HL-60 (cell line): ENCODE measurements around the gene UPP1.

Experiments
- GABPA ChIP-seq: IDR thresholded peaks from 2 replicates; pipeline ENCODE4 v1.6.1; 2012; ENCODE audit warnings: low read depth
- POLR2AphosphoS5 ChIP-seq: IDR thresholded peaks from 2 replicates; pipeline ENCODE4 v1.6.1; 2012; ENCODE audit warnings: low read depth
- SPI1 ChIP-seq: IDR thresholded peaks from 2 replicates; pipeline ENCODE4 v1.6.1; 2012; ENCODE audit warnings: low read depth, mild to moderate bottlenecking, borderline replicate concordance
- TF ChIP-seq, protein P1 (sequence below): IDR thresholded peaks from one replicate; pipeline ENCODE4 v1.5.1; 2011; ENCODE audit warnings: low read length, control low read depth, inconsistent platforms; ENCODE audit not compliant: insufficient read depth
- TF ChIP-seq, protein P2 (sequence below): IDR thresholded peaks from 2 replicates; pipeline ENCODE4 v1.6.1; 2012; ENCODE audit warnings: low read depth; ENCODE audit not compliant: insufficient replicate concordance

DNA sequence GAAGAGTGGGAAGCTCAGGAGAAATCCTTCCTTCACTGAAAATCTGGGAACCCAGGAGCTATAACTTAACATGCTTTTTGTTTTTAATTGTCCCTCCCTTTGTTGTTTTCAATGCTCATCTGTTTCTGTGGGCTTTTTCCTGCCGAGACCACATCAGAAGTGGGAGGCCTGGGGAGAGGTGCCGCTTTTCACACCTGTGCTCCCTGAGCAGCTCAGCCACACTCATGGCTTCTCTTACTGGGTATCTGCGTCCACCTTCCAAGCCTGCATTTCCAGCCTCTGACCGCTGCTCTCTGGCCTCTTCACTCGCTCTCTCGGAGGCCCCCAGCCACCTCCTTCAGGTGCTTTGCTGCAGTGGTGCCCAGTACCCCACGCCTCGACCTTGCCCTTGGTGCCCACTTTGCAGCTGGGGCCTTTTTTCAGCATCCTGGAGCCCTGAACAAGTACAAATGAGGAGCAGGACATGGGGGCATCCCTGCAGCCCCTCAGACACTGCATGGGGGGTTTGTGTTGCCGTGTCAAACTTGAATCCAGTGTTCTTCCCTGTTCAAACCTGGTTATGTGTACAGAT lies 43.8 kb upstream of the UPP1 start:
- TF ChIP-seq, protein P1, sequence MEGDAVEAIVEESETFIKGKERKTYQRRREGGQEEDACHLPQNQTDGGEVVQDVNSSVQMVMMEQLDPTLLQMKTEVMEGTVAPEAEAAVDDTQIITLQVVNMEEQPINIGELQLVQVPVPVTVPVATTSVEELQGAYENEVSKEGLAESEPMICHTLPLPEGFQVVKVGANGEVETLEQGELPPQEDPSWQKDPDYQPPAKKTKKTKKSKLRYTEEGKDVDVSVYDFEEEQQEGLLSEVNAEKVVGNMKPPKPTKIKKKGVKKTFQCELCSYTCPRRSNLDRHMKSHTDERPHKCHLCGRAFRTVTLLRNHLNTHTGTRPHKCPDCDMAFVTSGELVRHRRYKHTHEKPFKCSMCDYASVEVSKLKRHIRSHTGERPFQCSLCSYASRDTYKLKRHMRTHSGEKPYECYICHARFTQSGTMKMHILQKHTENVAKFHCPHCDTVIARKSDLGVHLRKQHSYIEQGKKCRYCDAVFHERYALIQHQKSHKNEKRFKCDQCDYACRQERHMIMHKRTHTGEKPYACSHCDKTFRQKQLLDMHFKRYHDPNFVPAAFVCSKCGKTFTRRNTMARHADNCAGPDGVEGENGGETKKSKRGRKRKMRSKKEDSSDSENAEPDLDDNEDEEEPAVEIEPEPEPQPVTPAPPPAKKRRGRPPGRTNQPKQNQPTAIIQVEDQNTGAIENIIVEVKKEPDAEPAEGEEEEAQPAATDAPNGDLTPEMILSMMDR = no peak
- no peak for TF ChIP-seq POLR2AphosphoS5
- no peak for TF ChIP-seq GABPA
- TF ChIP-seq, protein P2, sequence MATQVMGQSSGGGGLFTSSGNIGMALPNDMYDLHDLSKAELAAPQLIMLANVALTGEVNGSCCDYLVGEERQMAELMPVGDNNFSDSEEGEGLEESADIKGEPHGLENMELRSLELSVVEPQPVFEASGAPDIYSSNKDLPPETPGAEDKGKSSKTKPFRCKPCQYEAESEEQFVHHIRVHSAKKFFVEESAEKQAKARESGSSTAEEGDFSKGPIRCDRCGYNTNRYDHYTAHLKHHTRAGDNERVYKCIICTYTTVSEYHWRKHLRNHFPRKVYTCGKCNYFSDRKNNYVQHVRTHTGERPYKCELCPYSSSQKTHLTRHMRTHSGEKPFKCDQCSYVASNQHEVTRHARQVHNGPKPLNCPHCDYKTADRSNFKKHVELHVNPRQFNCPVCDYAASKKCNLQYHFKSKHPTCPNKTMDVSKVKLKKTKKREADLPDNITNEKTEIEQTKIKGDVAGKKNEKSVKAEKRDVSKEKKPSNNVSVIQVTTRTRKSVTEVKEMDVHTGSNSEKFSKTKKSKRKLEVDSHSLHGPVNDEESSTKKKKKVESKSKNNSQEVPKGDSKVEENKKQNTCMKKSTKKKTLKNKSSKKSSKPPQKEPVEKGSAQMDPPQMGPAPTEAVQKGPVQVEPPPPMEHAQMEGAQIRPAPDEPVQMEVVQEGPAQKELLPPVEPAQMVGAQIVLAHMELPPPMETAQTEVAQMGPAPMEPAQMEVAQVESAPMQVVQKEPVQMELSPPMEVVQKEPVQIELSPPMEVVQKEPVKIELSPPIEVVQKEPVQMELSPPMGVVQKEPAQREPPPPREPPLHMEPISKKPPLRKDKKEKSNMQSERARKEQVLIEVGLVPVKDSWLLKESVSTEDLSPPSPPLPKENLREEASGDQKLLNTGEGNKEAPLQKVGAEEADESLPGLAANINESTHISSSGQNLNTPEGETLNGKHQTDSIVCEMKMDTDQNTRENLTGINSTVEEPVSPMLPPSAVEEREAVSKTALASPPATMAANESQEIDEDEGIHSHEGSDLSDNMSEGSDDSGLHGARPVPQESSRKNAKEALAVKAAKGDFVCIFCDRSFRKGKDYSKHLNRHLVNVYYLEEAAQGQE = no peak
- TF ChIP-seq SPI1 = no peak
